GM06990 (cell line): ENCODE data around the gene TIMM8A.
A peak's percentile ranks its signal among the peaks of the same experiment; 100 is the strongest.

ENCODE experiments used
- DNase-seq: peaks from one replicate; pipeline ENCODE4 v3.0.0-alpha.2; 2011; ENCODE audit not compliant: insufficient read length; ENCODE audit errors: extremely low read depth
- H3K27me3 ChIP-seq: replicated peaks from 2 replicates; pipeline ENCODE4 v1.6.0; 2011; ENCODE audit warnings: low read length; ENCODE audit not compliant: control insufficient read depth, insufficient read depth
- H3K36me3 ChIP-seq: 2 replicates; pipeline ENCODE4 v1.5.1; 2011; ENCODE audit warnings: low read length; ENCODE audit not compliant: control insufficient read depth, insufficient read depth
- H3K4me3 ChIP-seq: replicated peaks from 2 replicates; pipeline ENCODE4 v1.5.1; 2011; ENCODE audit warnings: low read depth, mild to moderate bottlenecking, control low read depth, low read length
- CTCF ChIP-seq: IDR thresholded peaks from 2 replicates; pipeline ENCODE4 v1.5.1; 2011; ENCODE audit warnings: low read length, control low read depth, mild to moderate bottlenecking, inconsistent platforms; ENCODE audit not compliant: insufficient read depth, poor library complexity, severe bottlenecking

The TIMM8A gene

GRCh38 chrX:101385026-101385684 is 36.6 kb upstream of the TIMM8A start:
- TF ChIP-seq CTCF, result no peak
- Histone ChIP-seq H3K27me3 (no peaks in the 10 kb centered on the region), H3K4me3 (peak overlapping the region; percentile 70), H3K36me3 (no peaks in the 10 kb centered on the region)
- no peak for DNase-seq

- Histone ChIP-seq H3K4me3 (peak overlapping the region; percentile 70), H3K27me3 (no peaks in the 10 kb centered on the region)
- DNase-seq, result peak; percentile 48
These were observed 35.2 kb upstream of the TIMM8A start for GRCh38 chrX:101383679-101384205.

GRCh38 chrX:101377547-101377946 is 29.0 kb upstream of the TIMM8A start:
- no peak for DNase-seq
- Histone ChIP-seq H3K36me3 (no peaks in the 10 kb centered on the region), H3K27me3 (no peaks in the 10 kb centered on the region), H3K4me3 (no peak overlapping the region)
- no peak for TF ChIP-seq CTCF

More at GRCh38 chrX:101383679-101384205, 35.2 kb upstream of the TIMM8A start:
- no peak for TF ChIP-seq CTCF
- H3K36me3 ChIP-seq, result no peaks in the 10 kb centered on the region

GRCh38 chrX:101370888-101371504 is 22.5 kb upstream of the TIMM8A start:
- TF ChIP-seq CTCF, result no peak
- no peaks in the 10 kb centered on the region; the same call in 1 of the 2 replicates for H3K36me3 ChIP-seq
- H3K4me3 ChIP-seq, result no peak overlapping the region
- peak; percentile 22 for DNase-seq
- H3K27me3 ChIP-seq, result no peaks in the 10 kb centered on the region

- Histone ChIP-seq H3K4me3 (no peak overlapping the region), H3K36me3 (no peaks in the 10 kb centered on the region; the same call in 1 of the 2 replicates), H3K27me3 (no peaks in the 10 kb centered on the region)
- TF ChIP-seq CTCF, result no peak
- DNase-seq, result no peak
These were observed 21.1 kb upstream of the TIMM8A start for GRCh38 chrX:101369687-101370086.
